GM19452 (cell line): ENCODE results near the gene EMC8.
"Not testable (repeated sequence)": the region's sequence is repeated elsewhere in the genome, so short reads cannot be mapped to it uniquely, and the experiment has no call there.

Source experiments
- ATAC-seq: cut with Tn5 transposase; IDR thresholded peaks from one replicate; pipeline ENCODE4 v1.9.1; 2021; ENCODE audit not compliant: unreplicated experiment

Gene EMC8

GRCh38 chr16:85835227-85835751 lies 35.9 kb upstream of the EMC8 start:
- ATAC-seq: no peak

GRCh38 chr16:85834741-85835140 lies 35.4 kb upstream of the EMC8 start:
- ATAC-seq: no peak

- no peak for ATAC-seq
These were observed 34.0 kb upstream of the EMC8 start for GRCh38 chr16:85833219-85833920.

- ATAC-seq: no peak
These were observed 33.4 kb upstream of the EMC8 start for GRCh38 chr16:85832570-85833218.

GRCh38 chr16:85830821-85831220 lies 31.5 kb upstream of the EMC8 start:
- no peak for ATAC-seq

GRCh38 chr16:85829751-85830445 lies 30.6 kb upstream of the EMC8 start:
- ATAC-seq: no peak

- no peak for ATAC-seq
These were observed 29.9 kb upstream of the EMC8 start for GRCh38 chr16:85829171-85829719.

- no peak for ATAC-seq
These were observed 28.8 kb upstream of the EMC8 start for GRCh38 chr16:85828166-85828565.

- no peak for ATAC-seq
These were observed 27.4 kb upstream of the EMC8 start for GRCh38 chr16:85826686-85827247.

GRCh38 chr16:85825326-85825725 lies 26.0 kb upstream of the EMC8 start:
- ATAC-seq: no peak

- no peak for ATAC-seq
These were observed 25.1 kb upstream of the EMC8 start for GRCh38 chr16:85824161-85825135.

- ATAC-seq: no peak
These were observed 24.1 kb upstream of the EMC8 start for GRCh38 chr16:85823328-85823920.

GRCh38 chr16:85822145-85822544 lies 22.8 kb upstream of the EMC8 start:
- ATAC-seq: no peak

- ATAC-seq: peak; percentile 77
These were observed 22.2 kb upstream of the EMC8 start for GRCh38 chr16:85821390-85822135.

GRCh38 chr16:85820604-85821372 lies 21.4 kb upstream of the EMC8 start:
- no peak for ATAC-seq

- ATAC-seq: no peak
These were observed 20.4 kb upstream of the EMC8 start for GRCh38 chr16:85819771-85820170.

GRCh38 chr16:85819245-85819644 lies 19.9 kb upstream of the EMC8 start:
- ATAC-seq: no peak

GRCh38 chr16:85817195-85817594 lies 17.9 kb upstream of the EMC8 start:
- not testable (repeated sequence) for ATAC-seq
